Fibroblast of villous mesenchyme (primary cell): ENCODE data around the gene KITLG. TPM values are rescaled to one million over a fixed set of nuclear protein-coding genes. Genes with fewer than 3 reads are reported as not detected.

Experiments used
- DNase-seq: peaks from one replicate; pipeline ENCODE4 v3.0.0-alpha.2; 2010; ENCODE audit warnings: low read depth
- H3K4me3 ChIP-seq: 2 replicates; pipeline ENCODE4 v1.5.1; 2011; ENCODE audit warnings: low read depth, mild to moderate bottlenecking, low read length
- total RNA-seq: library from RNA; depleted of rRNA; stranded (reverse); fragments of >200 nt; gene quantifications from 2 replicates; pipeline ENCODE4 v1.2.3, GENCODE V29; 2012
- TF ChIP-seq, protein P1 (sequence below): IDR thresholded peaks from 2 replicates; pipeline ENCODE4 v1.5.1; 2012; ENCODE audit warnings: low read depth, mild to moderate bottlenecking, low read length; ENCODE audit not compliant: insufficient read depth

KITLG gene
- total RNA-seq, 1 donor = 13.8 TPM

- DNase-seq = no peak
- no peak overlapping the region for H3K4me3 ChIP-seq
- TF ChIP-seq, protein P1, sequence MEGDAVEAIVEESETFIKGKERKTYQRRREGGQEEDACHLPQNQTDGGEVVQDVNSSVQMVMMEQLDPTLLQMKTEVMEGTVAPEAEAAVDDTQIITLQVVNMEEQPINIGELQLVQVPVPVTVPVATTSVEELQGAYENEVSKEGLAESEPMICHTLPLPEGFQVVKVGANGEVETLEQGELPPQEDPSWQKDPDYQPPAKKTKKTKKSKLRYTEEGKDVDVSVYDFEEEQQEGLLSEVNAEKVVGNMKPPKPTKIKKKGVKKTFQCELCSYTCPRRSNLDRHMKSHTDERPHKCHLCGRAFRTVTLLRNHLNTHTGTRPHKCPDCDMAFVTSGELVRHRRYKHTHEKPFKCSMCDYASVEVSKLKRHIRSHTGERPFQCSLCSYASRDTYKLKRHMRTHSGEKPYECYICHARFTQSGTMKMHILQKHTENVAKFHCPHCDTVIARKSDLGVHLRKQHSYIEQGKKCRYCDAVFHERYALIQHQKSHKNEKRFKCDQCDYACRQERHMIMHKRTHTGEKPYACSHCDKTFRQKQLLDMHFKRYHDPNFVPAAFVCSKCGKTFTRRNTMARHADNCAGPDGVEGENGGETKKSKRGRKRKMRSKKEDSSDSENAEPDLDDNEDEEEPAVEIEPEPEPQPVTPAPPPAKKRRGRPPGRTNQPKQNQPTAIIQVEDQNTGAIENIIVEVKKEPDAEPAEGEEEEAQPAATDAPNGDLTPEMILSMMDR = no peak
Measured at GRCh38 chr12:88594780-88595179, 14.5 kb upstream of the KITLG start.

GRCh38 chr12:88591343-88591742 lies 11.1 kb upstream of the KITLG start:
- H3K4me3 ChIP-seq = no peak overlapping the region
- peak; percentile 59 for DNase-seq
- TF ChIP-seq, protein P1 = no peak

GRCh38 chr12:88590851-88591250 lies 10.6 kb upstream of the KITLG start:
- H3K4me3 ChIP-seq = no peak overlapping the region
- peak; percentile 37 for DNase-seq
- TF ChIP-seq, protein P1 = no peak

- DNase-seq = no peak
- H3K4me3 ChIP-seq = no peak overlapping the region
- TF ChIP-seq, protein P1 = no peak
Measured at GRCh38 chr12:88585077-88585476, 4.8 kb upstream of the KITLG start.

DNA sequence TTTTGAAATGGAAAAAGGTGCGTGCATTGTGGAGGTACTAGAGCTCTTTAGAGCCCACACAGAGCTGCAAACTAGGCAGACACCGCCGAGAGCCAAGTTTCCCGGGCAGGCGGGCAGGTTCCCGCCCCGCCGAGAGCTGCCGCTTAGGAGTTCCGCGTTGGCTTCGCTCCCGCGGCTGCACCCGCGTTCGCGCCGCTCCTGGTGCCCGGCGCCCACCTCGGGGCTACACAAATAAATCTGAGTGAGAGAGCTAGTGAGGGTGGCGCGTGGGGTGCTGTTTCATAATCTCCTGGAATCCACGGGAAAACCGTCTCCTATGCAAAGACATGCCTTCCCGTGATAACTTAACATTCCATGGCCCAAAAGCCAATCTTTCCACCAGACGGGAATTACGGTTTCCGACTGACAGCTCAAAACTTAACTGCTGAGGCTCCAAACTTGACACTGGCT lies 645 bp downstream of the KITLG start:
- DNase-seq = no peak
- peak overlapping the region; percentile 66 for H3K4me3 ChIP-seq
- TF ChIP-seq, protein P1 = no peak

GRCh38 chr12:88579161-88579517 lies 1.1 kb downstream of the KITLG start:
- TF ChIP-seq, protein P1 = peak; percentile 42
- DNase-seq = no peak
- H3K4me3 ChIP-seq = peak overlapping the region; percentile 66
